LNCaP clone FGC (cell line): Measurements from ENCODE around the gene MYH7B.

Experiments
- DNase-seq: peaks from one replicate; pipeline ENCODE4 v3.0.0-alpha.2; 2011; ENCODE audit warnings: low read depth
- H3K4me3 ChIP-seq: 2 replicates; pipeline ENCODE4 v1.5.1; 2011; ENCODE audit warnings: mild to moderate bottlenecking, low read depth, low read length, control low read depth
- TF ChIP-seq, protein P1 (sequence below): IDR thresholded peaks from 2 replicates; pipeline ENCODE4 v1.5.1; 2012; ENCODE audit warnings: mild to moderate bottlenecking; ENCODE audit not compliant: control insufficient read depth, insufficient read depth; ENCODE audit errors: extremely low read depth

MYH7B gene

DNA sequence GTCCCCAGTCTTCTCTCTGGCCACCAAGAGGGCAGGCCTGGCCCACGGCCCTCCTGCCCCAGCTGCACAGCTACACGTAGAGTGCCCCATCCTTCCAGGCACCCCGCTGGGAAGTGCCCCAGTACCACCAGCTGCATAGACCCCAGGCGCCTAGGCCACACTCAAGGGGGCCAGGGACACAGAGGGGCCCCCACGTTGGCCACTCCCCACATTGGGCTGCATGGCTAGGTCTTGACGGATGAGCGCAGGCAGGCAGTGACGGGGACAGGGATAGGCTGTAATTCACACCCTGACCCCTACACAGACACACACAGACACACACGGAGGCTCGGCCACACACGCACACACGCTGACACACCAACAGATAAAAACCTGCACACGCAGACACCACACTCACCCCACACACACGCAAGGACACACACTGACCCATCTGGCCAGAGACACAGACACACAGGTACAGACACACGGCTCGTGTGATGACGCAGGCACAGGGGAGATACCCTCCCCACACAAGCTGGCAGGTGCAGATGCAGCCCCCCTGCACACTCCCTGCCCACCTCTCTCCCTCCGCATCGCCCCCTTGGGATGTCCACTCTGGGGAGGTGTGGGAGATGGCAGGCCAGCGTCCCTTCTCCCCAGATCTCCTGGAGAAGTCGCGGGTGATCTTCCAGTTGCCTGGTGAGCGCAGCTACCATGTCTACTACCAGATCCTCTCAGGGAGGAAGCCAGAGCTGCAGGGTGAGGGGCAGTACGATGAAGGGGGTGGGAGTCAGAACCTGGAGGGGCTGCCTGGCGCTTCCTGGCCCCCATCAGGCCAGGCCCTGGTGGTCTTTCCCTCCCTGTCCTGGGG lies 30.0 kb downstream of the MYH7B start:
- DNase-seq: no peak
- H3K4me3 ChIP-seq: no peak overlapping the region
- TF ChIP-seq, protein P1, sequence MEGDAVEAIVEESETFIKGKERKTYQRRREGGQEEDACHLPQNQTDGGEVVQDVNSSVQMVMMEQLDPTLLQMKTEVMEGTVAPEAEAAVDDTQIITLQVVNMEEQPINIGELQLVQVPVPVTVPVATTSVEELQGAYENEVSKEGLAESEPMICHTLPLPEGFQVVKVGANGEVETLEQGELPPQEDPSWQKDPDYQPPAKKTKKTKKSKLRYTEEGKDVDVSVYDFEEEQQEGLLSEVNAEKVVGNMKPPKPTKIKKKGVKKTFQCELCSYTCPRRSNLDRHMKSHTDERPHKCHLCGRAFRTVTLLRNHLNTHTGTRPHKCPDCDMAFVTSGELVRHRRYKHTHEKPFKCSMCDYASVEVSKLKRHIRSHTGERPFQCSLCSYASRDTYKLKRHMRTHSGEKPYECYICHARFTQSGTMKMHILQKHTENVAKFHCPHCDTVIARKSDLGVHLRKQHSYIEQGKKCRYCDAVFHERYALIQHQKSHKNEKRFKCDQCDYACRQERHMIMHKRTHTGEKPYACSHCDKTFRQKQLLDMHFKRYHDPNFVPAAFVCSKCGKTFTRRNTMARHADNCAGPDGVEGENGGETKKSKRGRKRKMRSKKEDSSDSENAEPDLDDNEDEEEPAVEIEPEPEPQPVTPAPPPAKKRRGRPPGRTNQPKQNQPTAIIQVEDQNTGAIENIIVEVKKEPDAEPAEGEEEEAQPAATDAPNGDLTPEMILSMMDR: no peak

DNA sequence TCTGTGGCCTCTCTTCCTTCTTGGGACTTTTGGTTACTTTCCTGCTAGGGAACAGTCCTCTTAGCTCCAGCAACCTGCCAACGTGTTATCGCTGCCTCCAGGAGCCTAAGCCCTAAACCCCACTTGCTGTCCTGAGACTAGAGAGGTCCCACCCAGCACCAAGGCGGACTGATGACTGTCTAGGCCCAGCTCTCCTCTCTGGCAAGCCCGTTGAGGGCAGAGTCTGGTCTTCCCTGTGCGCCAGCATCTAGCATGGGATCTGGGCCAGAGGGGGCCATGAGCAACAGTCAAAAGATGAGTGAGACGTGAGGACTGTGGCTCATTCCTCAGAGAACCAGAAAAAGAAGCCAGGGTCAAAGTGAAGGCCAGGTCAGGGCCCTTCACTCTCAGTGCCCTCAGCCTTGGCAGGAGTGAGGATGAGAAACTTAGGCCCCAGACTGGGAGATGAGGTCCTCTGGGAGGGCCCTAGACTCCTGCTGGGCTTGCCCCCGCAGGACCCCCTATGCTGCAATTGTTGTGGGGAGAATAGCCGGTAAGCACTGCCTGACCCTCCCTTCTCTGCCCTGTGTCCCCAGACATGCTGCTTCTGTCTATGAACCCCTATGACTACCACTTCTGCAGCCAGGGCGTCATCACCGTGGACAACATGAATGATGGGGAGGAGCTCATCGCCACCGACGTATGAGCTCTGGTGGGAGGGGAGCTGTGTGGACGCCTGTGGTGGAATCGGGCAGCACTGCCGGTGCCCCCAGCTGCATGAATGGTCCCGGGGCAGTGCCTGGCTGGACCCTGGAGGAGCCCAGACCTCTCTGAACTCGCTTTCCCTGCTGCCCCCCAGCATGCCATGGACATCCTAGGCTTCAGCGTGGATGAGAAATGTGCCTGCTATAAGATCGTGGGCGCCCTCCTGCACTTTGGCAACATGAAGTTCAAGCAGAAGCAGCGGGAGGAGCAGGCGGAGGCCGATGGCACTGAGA lies 30.9 kb downstream of the MYH7B start:
- TF ChIP-seq, protein P1: no peak
- no peak for DNase-seq
- H3K4me3 ChIP-seq: no peak overlapping the region

DNA sequence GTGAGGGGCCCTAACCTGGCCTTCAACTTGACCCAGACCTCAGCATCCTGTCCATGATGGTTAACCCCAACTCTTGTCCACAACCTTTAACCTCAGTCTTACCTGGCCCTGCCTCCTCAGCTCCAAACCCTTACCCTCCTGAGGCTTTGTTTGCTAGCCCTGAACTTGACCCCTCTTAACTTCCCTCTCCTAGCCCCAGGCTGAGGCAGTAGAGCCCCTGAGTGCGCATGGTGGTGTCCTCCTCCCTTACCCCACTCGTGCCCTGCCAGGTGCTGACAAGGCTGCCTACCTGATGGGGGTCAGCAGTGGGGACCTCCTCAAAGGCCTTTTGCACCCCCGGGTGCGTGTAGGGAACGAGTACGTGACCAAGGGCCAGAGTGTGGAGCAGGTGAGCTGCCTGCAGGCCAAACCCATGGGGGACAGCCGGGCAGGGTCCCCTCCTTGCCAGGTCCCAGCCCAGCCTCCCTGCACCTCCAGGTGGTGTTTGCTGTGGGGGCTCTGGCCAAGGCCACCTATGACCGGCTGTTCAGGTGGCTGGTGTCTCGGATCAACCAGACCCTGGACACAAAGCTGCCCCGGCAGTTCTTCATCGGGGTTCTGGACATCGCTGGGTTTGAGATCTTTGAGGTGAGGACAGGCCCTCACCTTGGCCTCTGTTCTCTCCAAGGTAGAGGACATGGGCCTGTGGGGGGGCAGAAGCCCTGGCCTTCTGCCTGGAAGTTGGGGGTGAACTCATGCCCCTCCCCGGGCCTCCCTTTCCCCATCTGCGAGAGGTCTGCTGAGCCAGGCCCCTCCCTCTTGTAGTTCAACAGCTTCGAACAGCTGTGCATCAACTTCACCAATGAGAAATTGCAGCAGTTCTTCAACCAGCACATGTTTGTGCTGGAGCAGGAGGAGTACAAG lies 31.9 kb downstream of the MYH7B start:
- TF ChIP-seq, protein P1: no peak
- H3K4me3 ChIP-seq: no peak overlapping the region
- DNase-seq: no peak

DNA sequence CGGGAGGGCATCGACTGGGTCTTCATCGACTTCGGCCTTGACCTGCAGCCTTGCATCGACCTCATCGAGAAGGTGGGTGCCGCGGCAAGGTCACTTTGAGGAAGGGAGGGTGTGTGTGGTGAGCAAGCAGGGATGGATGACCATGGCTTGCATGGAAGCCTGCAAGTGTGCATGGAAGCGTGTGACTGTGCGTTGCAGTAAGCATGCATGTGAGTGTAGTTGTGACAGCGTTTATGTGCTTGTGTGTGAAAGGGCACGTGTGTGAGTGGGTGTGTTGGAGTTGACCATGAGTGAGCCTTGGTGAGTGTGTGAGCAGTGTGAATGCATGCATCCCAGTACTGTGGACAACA lies 32.5 kb downstream of the MYH7B start:
- DNase-seq: no peak
- TF ChIP-seq, protein P1: no peak
- H3K4me3 ChIP-seq: no peak overlapping the region

DNA sequence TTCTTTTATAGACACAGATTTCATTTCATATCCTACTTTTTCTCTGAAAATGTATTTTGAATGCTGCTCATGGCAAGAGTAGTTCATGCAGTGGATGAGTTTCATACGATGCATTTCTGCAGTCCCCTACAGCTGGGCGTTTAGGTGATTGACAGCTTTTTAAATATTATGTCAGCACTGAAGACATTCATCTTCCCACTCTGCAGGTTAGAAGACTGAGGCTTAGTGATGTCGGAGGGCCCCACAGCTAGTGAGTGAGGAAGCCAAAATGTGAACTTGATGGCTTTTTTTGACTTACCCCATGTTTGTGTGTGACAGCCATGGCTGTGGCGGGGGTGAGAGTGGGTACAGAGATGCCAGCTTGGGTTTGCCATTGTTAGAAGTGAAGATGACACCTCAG lies 33.5 kb downstream of the MYH7B start:
- H3K4me3 ChIP-seq: no peak overlapping the region
- no peak for DNase-seq
- TF ChIP-seq, protein P1: no peak

DNA sequence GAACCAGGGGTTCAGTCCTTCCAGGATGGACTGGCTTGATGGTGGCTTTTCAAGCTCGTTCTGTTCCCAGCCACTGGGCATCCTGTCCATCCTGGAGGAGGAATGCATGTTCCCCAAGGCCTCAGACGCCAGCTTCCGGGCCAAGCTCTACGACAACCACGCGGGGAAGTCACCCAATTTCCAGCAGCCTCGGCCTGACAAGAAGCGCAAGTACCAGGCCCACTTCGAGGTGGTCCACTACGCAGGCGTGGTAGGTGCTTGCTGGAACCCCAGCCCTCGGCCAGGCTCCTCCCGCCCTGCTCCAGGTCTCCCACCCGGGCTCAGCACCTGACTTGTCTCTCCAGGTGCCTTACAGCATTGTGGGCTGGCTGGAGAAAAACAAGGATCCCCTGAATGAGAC lies 34.0 kb downstream of the MYH7B start:
- TF ChIP-seq, protein P1: no peak

More for the DNA sequence above, 34.0 kb downstream of the MYH7B start:
- H3K4me3 ChIP-seq: no peak overlapping the region
- DNase-seq: no peak
